ENCODE data around the gene E2F4.

E2F4 gene

GRCh38 chr16:67174706-67175231 is 17.2 kb upstream of the E2F4 start:
- Histone ChIP-seq H3K79me2 (ENCODE audit: low read length) (peaks cover 10% of the 10 kb centered on the region; the same call in 1 of the 2 replicates), H3K27ac (ENCODE audit: low read length) (no peak overlapping the region), H2AFZ (ENCODE audit: low read depth, low read length) (no peak overlapping the region), H3K27me3 (ENCODE audit: low read depth, low read length) (no peaks in the 10 kb centered on the region), H4K20me1 (ENCODE audit: insufficient read depth, low read length) (no peaks in the 10 kb centered on the region; the same call in 1 of the 2 replicates), H3K36me3 (replicated peaks; ENCODE audit: low read depth, low read length) (peaks cover 21% of the 10 kb centered on the region), H3K4me2 (ENCODE audit: low read length) (peak overlapping the region; percentile 67), H3K4me1 (ENCODE audit: low read length) (peaks cover 37% of the 10 kb centered on the region), H3K9me3 (ENCODE audit: insufficient read depth, low read length) (no peaks in the 10 kb centered on the region), H3K9ac (ENCODE audit: low read length) (peak overlapping the region; percentile 45; the same call in 1 of the 2 replicates), H3K4me3 (ENCODE audit: low read length) (peak overlapping the region; percentile 72)
- TF ChIP-seq EZH2phosphoT487 (IDR thresholded peaks at IDR 0.05; ENCODE audit: low read depth) (no peak), CTCF (IDR thresholded peaks at IDR 0.05; ENCODE audit: low read depth, low read length) (no peak)

- TF ChIP-seq EZH2phosphoT487 (IDR thresholded peaks at IDR 0.05; ENCODE audit: low read depth) = no peak
- no peak for TF ChIP-seq CTCF (IDR thresholded peaks at IDR 0.05; ENCODE audit: low read depth, low read length)
- Histone ChIP-seq H3K27me3 (ENCODE audit: low read depth, low read length) (no peaks in the 10 kb centered on the region), H3K9ac (ENCODE audit: low read length) (no peak overlapping the region), H3K27ac (ENCODE audit: low read length) (no peak overlapping the region), H3K4me2 (ENCODE audit: low read length) (no peak overlapping the region), H4K20me1 (ENCODE audit: insufficient read depth, low read length) (no peaks in the 10 kb centered on the region; the same call in 1 of the 2 replicates), H3K79me2 (ENCODE audit: low read length) (peaks cover 3% of the 10 kb centered on the region; the same call in 1 of the 2 replicates), H3K9me3 (ENCODE audit: insufficient read depth, low read length) (no peaks in the 10 kb centered on the region), H3K36me3 (replicated peaks; ENCODE audit: low read depth, low read length) (peaks cover 17% of the 10 kb centered on the region), H2AFZ (ENCODE audit: low read depth, low read length) (no peak overlapping the region), H3K4me1 (ENCODE audit: low read length) (peaks cover 24% of the 10 kb centered on the region), H3K4me3 (ENCODE audit: low read length) (no peak overlapping the region)
These were observed 15.3 kb upstream of the E2F4 start for GRCh38 chr16:67176662-67177061.

- peaks cover 26% of the 10 kb centered on the region for H3K4me1 ChIP-seq (ENCODE audit: low read length)
- no peaks in the 10 kb centered on the region; the same call in 1 of the 2 replicates for H4K20me1 ChIP-seq (ENCODE audit: insufficient read depth, low read length)
- H3K27me3 ChIP-seq (ENCODE audit: low read depth, low read length) = no peaks in the 10 kb centered on the region
- H3K79me2 ChIP-seq (ENCODE audit: low read length) = peaks cover 9% of the 10 kb centered on the region
- no peak overlapping the region for H3K27ac ChIP-seq (ENCODE audit: low read length)
- H3K36me3 ChIP-seq (replicated peaks; ENCODE audit: low read depth, low read length) = peaks cover 16% of the 10 kb centered on the region
- no peaks in the 10 kb centered on the region for H3K9me3 ChIP-seq (ENCODE audit: insufficient read depth, low read length)
- H3K9ac ChIP-seq (ENCODE audit: low read length) = no peak overlapping the region
- H3K4me3 ChIP-seq (ENCODE audit: low read length) = no peak overlapping the region
- no peak overlapping the region for H2AFZ ChIP-seq (ENCODE audit: low read depth, low read length)
- H3K4me2 ChIP-seq (ENCODE audit: low read length) = no peak overlapping the region
- no peak for TF ChIP-seq EZH2phosphoT487 (IDR thresholded peaks at IDR 0.05; ENCODE audit: low read depth)
- no peak for TF ChIP-seq CTCF (IDR thresholded peaks at IDR 0.05; ENCODE audit: low read depth, low read length)
These were observed 13.9 kb upstream of the E2F4 start for GRCh38 chr16:67177743-67178699.

GRCh38 chr16:67179421-67180080 is 12.4 kb upstream of the E2F4 start:
- Histone ChIP-seq H3K27ac (ENCODE audit: low read length) (no peak overlapping the region), H3K79me2 (ENCODE audit: low read length) (peaks cover 13% of the 10 kb centered on the region), H3K9ac (ENCODE audit: low read length) (no peak overlapping the region), H3K4me3 (ENCODE audit: low read length) (no peak overlapping the region), H3K27me3 (ENCODE audit: low read depth, low read length) (no peaks in the 10 kb centered on the region), H3K4me2 (ENCODE audit: low read length) (no peak overlapping the region), H2AFZ (ENCODE audit: low read depth, low read length) (no peak overlapping the region), H3K9me3 (ENCODE audit: insufficient read depth, low read length) (no peaks in the 10 kb centered on the region), H3K4me1 (ENCODE audit: low read length) (peaks cover 20% of the 10 kb centered on the region; the same call in 1 of the 2 replicates), H4K20me1 (ENCODE audit: insufficient read depth, low read length) (no peaks in the 10 kb centered on the region; the same call in 1 of the 2 replicates), H3K36me3 (replicated peaks; ENCODE audit: low read depth, low read length) (peaks cover 16% of the 10 kb centered on the region)
- TF ChIP-seq CTCF (IDR thresholded peaks at IDR 0.05; ENCODE audit: low read depth, low read length) (peak; percentile 46), EZH2phosphoT487 (IDR thresholded peaks at IDR 0.05; ENCODE audit: low read depth) (no peak)
